B cell (primary cell): ENCODE results near the gene CEACAM16.

Source experiments
- EZH2 ChIP-seq: IDR thresholded peaks from 2 replicates; pipeline ENCODE4 v1.6.1; 2012; ENCODE audit warnings: borderline replicate concordance, low read depth, mild to moderate bottlenecking, moderate library complexity, low read length; ENCODE audit not compliant: insufficient read depth, poor library complexity, severe bottlenecking
- TF ChIP-seq, protein P1 (sequence below): fragments of 200-600 bp; IDR thresholded peaks from one replicate; pipeline ENCODE4 v1.8.0; 2022; ENCODE audit warnings: antibody characterized with exemption, mild to moderate bottlenecking

DNA sequence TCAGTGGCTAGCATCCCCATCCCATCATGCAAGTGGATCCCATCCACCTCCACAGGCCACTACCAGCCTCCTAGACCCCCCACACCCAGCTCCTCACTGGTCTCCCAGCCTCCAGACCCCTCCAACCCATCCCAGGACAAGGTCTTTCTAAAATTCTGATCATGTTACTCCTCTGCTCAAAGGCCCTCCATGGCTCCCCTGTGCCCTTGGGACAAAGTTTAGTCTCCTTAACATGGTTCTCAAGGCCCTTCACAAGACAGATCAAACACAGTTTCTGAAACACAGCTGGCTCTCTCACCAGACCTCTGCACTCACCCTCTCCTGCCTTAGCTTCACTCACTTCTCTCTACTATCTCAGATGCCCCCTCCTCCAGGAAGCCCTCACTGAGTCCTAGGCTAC is 18.4 kb upstream of the CEACAM16 start:
- no peak for TF ChIP-seq EZH2
- TF ChIP-seq, protein P1, sequence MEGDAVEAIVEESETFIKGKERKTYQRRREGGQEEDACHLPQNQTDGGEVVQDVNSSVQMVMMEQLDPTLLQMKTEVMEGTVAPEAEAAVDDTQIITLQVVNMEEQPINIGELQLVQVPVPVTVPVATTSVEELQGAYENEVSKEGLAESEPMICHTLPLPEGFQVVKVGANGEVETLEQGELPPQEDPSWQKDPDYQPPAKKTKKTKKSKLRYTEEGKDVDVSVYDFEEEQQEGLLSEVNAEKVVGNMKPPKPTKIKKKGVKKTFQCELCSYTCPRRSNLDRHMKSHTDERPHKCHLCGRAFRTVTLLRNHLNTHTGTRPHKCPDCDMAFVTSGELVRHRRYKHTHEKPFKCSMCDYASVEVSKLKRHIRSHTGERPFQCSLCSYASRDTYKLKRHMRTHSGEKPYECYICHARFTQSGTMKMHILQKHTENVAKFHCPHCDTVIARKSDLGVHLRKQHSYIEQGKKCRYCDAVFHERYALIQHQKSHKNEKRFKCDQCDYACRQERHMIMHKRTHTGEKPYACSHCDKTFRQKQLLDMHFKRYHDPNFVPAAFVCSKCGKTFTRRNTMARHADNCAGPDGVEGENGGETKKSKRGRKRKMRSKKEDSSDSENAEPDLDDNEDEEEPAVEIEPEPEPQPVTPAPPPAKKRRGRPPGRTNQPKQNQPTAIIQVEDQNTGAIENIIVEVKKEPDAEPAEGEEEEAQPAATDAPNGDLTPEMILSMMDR = no peak
